Activated effector memory CD4-positive, alpha-beta T cell treated with anti-CD3 and anti-CD28 coated beads, Interleukin-2, amount 50 U/mL, for 16 hours (primary cell): ENCODE results near the gene DOLK.
"Not testable (repeated sequence)": the region's sequence is repeated elsewhere in the genome, so short reads cannot be mapped to it uniquely, and the experiment has no call there.

Experiments
- DNase-seq: peaks from one replicate; pipeline ENCODE4 v3.0.0-alpha.2; 2020

Gene DOLK

DNA sequence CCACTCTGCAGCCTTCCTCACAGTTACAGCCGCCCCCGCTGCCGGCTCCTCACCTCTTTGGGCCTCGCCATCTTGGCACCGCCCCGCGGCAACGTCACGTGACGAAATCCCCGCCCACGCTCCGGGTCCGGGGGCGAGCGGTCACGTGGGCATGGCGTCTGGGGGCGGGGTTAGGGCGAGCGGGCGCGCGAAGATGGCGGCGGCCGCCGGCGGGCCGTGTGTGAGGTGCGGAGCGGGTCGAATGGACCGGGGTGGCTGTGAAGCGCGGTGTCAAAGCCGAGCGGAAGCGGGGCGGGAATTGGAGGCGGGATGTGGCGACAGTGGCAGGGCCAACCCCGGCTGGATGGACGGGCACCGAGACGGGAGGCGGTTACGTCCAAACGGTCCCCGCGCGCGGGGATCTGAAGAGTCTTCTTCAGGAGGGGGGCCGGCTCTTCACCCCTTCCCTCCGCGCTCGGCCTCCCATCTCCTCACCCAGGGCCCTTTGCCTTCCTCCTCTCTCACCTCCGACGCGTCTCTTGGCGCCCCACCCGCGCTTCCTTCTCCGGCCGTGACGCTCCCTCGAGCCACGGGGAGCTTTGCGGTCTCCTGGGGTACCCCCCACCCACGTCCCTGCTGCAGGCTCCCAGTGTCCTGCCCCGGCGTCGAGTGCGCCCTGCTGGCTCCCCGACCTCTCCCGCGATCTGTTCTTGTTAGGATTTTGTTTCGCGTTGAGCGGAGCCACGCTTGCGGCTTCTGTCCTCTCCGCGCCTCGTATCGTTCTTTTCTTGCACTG is at the start of gene DOLK, which contains the start of gene NUP188:
Gene DOLK (minus strand): TSS at position 77 of the 775 bp plus-strand sequence. CDS start 300 bp downstream, outside the sequence.
Gene NUP188 (plus strand): TSS at position 173 of the 775 bp plus-strand sequence. CDS start 21 bp downstream, at position 194.
- DNase-seq: peak; percentile 100

- no peak for DNase-seq
These were observed 48.4 kb upstream of the DOLK start for GRCh38 chr9:128995791-128996190.

DNA sequence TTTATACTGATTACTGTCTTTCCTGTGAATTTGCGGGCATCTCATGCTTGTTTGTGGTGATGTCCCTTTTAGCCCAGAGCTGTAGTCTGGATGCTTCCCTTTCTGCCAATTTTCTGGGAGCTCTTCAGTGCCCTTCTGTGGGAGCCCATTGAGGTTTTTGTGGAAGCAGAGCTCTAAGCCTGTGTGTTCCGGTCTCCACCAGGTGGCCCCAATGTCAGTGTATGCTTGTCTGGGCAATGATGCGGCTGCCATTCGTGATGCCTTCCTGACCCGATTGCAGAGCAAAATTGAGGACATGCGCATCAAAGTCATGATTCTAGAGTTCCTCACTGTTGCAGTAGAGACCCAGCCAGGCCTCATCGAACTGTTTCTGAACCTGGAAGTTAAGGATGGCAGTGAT is 45.6 kb upstream of the DOLK start:
- DNase-seq: no peak

DNA sequence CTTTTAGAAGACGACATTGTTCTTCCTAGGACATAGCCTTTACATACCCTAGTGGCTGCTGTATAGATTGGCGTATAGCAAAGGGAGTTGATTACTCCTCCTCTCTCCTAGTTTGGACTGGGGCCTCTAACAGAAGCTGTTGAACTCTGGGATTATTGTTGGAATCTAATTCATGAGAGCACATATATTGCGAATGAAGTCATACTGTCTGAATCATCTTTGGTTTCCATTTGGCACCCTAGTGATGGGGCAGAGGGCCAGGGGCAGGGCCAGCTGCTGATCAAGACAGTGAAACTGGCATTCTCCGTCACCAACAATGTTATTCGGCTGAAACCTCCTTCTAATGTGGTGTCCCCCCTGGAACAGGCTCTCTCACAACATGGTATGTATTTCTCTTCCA is 40.4 kb upstream of the DOLK start:
- no peak for DNase-seq

- DNase-seq: peak; percentile 27
These were observed 39.3 kb upstream of the DOLK start for GRCh38 chr9:128986671-128987070.

DNA sequence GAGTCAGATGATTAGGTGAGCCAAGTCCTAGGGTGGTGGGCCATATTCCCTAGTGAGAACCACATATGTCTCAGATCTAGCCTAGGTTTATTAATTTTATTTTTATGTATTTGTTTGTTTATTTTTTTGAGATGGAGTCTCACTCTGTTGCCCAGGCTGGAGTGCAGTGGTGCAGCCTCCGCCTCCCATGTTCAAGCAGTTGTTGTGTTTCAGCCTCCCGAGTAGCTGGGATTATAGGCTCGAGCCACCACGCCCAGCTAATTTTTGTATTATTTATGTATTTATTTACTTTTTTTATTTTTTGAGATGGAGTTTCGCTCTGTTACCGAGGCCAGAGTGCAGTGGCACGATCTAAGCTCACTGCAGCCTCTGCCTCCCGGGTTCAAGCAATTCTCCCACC is 36.1 kb upstream of the DOLK start:
- DNase-seq: no peak

DNA sequence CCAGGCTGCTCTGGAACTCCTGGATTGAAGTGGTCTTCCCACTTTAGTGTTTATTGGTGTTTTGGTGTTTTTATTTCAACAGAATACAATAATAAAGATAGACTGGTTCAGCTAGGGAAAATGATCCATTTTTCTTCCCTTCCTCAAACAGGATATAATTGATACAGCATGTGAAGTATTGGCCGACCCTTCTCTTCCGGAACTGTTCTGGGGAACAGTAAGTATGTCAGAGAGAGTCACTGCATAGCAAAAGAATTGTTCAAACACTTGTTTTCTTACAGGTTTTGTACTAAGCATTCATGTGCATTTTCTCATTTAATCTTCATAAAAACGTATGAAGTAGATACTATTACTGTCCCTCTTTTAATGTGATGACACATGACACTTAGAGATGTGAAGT is 31.7 kb upstream of the DOLK start:
- no peak for DNase-seq

DNA sequence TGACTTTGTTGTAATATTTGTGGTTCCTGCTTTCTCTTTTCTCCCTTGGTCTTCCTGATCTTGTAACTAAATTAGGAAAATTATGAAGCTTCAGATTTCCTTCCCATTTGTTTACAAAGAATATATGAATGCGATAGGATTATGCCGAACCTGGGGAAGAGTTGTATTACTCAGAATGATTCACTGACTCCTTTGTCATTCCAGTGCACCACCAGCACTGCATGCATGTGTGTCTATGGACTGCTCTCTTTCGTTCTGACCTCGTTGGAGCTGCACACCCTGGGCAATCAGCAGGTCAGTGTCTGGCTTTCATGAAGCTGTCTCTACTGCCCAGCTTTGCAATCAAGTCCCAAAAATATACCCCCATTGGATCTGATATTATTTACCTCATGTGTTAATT is 25.6 kb upstream of the DOLK start:
- DNase-seq: no peak

GRCh38 chr9:128969491-128969890 is 22.1 kb upstream of the DOLK start:
- no peak for DNase-seq

GRCh38 chr9:128961403-128961802 is 14.0 kb upstream of the DOLK start:
- not testable (repeated sequence) for DNase-seq

- no peak for DNase-seq
These were observed 201 bp downstream of the DOLK start for GRCh38 chr9:128947277-128947526.

GRCh38 chr9:128946571-128947276 is 679 bp downstream of the DOLK start:
- DNase-seq: peak; percentile 76

DNA sequence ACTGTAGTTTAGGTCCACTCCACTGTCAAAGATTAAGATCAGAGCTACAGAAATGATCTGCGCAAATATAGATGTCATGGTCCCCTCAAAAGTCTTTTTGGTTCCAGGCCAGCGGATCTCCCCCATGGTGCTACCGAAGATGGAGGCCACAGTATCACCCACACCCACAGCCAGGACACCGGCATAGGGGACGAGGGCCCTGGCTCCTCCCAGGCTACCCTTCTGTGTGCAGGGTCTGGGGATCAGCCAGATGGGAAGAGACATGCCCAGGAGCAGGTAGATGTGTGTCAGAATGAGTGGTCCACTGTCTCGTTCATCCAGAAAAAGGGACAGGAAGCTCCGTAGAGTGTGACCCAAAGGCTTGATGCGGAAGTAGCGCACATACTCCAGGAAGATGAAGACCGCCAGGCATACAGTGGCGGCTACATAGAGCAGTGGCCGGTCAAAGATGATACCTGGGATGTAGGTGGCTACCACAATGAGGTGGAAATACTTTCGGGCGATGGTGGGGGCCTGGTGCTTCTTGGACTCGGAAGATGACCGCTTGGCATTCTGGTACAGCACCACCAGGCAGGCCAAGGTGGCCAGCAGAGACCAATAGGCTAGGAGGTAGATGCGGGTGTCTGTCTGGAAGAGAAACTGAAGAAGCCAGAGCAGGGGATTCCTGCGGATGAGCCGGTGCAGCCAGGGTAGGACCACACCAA is 1.5 kb downstream of the DOLK start:
- peak; percentile 51 for DNase-seq

DNA sequence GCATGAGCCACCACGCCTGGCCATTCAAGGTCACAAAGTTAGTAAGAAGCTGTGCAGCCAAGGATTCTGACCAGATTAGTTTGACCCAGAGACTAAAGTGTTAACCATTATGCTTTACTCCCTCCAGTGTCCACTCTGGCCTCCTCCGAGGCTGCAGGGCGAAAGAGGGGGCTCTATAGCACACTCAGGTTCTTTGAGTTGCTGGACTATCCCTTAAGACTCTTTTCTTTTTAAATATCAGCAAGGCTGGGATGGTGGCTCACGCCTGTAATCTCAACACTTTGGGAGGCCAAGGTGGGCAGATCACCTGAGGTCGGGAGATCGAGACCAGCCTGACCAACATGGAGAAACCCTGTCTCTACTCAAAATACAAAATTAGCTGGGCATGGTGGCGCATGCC is 2.4 kb downstream of the DOLK start:
- peak; percentile 37 for DNase-seq

GRCh38 chr9:128943832-128944620 is 3.4 kb downstream of the DOLK start:
- peak; percentile 27 for DNase-seq

DNA sequence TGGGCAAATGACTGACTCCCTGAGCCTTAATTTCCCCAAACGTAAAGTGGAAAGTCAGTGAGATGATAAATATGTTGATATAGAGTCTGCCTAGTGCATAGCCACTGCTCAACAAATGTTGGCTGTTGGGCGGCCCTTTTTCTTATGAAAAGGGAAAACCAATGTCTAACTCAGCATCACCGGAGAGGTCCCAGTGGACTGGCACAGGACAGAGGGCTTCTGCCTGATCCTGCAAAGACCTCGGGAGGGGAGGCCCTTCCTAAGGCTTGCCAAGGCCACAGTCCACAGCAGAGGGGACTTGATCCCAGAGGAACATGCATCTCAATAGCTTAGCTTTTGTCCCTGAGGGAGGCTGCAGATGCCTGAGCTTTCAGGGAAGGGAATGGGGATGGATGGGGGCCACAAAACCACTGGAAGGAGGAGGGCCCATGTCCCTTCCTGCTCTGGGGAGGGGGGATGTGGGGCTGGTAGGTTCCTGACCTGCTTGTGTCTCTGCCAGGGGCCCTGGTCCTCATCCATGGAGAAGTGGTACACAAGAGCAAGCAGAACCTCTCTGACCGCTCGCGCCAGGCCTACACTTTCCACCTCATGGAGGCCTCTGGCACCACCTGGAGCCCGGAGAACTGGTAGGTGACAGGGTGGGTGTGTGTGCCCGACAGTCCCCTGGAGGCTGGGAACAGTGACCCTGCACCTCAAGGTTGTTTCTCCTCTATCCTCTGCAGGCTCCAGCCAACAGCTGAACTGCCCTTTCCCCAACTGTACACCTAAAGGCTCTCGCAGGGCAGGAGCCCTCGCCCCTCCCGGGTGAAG is 6.3 kb downstream of the DOLK start:
- no peak for DNase-seq

DNA sequence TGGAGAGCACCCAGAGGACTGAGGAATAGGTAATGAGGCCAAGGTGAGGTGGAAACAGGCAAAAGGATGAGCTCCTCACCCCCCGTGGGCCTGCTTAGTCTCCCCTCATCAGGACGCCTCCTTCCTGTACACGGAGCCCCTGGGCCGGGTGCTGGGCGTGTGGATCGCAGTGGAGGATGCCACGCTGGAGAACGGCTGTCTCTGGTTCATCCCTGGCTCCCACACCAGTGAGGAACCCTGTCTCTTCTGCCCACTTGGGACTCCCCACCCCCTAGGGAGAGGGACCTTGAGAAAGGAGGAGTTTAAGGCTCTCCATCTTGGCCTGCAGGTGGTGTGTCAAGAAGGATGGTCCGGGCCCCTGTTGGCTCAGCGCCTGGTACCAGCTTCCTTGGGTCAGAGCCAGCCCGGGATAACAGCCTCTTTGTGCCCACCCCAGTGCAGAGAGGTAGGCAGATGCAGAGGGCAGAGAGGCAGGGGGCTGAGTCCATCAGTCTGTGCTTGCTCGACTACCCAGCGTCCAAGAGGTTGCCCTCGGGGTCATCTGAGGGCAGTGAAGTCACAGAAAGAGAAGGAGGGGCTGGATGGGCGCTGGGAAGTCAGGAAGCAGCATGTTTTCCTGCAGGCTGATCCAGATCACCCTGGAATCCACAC is 7.0 kb downstream of the DOLK start:
- DNase-seq: no peak

DNA sequence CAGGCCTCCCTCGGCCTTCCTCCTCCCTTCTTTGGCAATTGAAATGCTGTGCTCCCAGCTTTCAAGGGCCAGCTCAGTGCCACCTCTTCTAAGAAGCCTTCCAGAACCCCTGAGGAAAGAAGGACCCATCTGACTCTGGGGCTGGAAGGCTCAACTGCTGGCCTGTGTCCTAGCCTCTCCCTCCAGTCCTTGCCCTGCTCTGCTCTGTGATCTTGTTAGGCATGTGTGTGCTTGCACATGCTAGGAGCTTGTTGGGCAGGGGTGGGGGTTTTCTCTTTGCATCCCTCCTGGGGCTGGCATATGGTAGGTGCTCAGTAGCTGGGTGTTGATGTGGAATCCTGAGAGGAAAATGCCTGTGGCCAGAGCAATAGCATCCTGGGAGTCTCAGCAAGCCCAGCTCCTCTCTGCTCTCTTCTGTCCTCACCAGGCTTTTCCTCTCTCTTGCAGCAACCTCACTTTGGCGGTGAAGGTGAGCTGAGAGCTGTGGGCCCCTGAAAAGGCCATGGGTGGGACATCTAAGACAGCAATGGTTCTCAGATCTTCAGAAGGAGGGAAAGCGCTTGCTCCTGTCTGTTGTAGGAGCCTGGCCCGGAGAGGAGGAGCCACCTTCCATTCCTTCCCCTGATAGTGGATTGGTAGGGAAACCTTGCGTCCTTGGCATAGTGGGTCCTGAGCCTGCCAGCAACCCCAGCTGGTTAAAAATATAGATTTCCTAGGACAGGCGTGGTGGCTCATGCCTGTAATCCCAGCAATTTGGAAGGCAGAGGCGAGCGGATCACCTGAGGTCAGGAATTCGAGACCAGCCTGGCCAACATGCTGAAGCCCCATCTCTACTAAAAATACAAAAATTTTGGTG is 9.9 kb downstream of the DOLK start:
- no peak for DNase-seq

DNA sequence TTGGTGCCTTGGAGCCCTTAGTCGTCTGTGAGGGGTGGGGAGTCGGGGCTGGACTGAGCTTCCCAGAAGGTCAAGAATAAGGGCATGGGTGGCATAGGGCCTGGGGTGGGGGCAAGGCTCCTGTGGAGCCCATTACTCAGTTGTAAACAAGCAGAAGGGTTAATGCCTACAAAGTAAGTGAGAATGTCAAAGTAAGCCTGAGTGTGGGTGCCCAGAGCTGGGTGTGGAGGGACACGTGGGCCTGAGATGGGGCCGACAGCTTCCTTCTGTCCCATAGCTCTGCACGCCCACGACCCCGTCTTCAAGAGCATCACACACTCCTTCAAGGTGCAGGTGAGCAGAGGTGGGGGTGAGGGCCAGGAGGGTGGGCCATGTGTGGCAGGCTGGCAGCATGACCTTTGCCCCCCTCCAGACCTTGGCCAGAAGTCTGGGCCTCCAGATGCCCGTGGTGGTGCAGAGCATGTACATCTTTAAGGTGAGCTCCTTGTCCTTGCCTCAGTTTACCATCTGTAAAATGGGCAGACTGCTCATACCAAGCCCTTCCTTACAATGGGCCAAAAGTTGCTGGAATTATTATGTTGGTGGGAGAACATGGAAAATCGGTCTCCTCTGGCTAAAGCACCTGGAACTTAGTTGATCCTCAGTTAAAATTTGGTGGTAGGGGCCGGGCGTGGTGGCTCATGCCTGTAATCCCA is 11.1 kb downstream of the DOLK start:
- no peak for DNase-seq

DNA sequence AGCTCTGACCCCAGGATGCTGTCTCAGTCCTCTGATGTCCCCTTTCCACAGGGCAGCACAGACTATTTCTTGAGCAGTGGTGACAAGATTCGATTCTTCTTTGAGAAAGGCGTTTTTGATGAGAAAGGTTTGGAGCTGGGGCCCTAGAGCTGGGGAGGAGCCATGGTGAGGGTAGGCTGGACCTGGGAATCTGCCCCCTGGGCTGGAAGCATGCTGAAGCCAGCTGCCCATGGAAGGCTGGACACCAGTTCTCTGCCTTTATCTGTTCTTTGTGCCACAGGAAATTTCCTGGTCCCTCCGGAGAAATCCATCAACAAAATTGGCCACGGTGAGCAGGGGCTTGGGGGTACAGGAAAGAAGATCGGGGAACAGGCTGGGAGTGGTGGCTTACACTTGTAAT is 13.7 kb downstream of the DOLK start:
- no peak for DNase-seq
